Measurements from ENCODE around the gene SSTR5.

Gene SSTR5

GRCh38 chr16:1043881-1044451 lies 28.6 kb upstream of the SSTR5 start:
- Histone ChIP-seq H3K9me3 (ENCODE audit: control insufficient read depth, low read length) (no peaks in the 10 kb centered on the region), H3K27ac (no peak overlapping the region), H2AFZ (no peak overlapping the region), H3K4me3 (ENCODE audit: low read depth, low read length) (no peak overlapping the region), H3K9ac (no peak overlapping the region), H3K36me3 (ENCODE audit: control insufficient read depth, insufficient read depth, low read length) (no peaks in the 10 kb centered on the region), H3K4me2 (ENCODE audit: low read length) (no peak overlapping the region), H3K4me1 (no peaks in the 10 kb centered on the region), H3K79me2 (no peaks in the 10 kb centered on the region), H3K27me3 (ENCODE audit: control insufficient read depth, insufficient read depth, low read length) (no peaks in the 10 kb centered on the region)
- no peak for TF ChIP-seq CTCF (IDR thresholded peaks at IDR 0.05)

GRCh38 chr16:1044460-1045309 lies 27.9 kb upstream of the SSTR5 start:
- Histone ChIP-seq H3K9ac (no peak overlapping the region), H3K9me3 (ENCODE audit: control insufficient read depth, low read length) (no peaks in the 10 kb centered on the region), H2AFZ (no peak overlapping the region), H3K4me3 (ENCODE audit: low read depth, low read length) (no peak overlapping the region), H3K4me1 (no peaks in the 10 kb centered on the region), H3K79me2 (no peaks in the 10 kb centered on the region), H3K27me3 (ENCODE audit: control insufficient read depth, insufficient read depth, low read length) (no peaks in the 10 kb centered on the region), H3K27ac (no peak overlapping the region), H3K4me2 (ENCODE audit: low read length) (no peak overlapping the region), H3K36me3 (ENCODE audit: control insufficient read depth, insufficient read depth, low read length) (no peaks in the 10 kb centered on the region)
- TF ChIP-seq CTCF (IDR thresholded peaks at IDR 0.05), result no peak

- no peak overlapping the region for H3K4me2 ChIP-seq (ENCODE audit: low read length)
- no peak overlapping the region for H3K9ac ChIP-seq
- no peak for TF ChIP-seq CTCF (IDR thresholded peaks at IDR 0.05)
- no peak overlapping the region for H2AFZ ChIP-seq
- H3K9me3 ChIP-seq (ENCODE audit: control insufficient read depth, low read length), result no peaks in the 10 kb centered on the region
- no peak overlapping the region for H3K27ac ChIP-seq
- no peaks in the 10 kb centered on the region for H3K79me2 ChIP-seq
- no peaks in the 10 kb centered on the region for H3K36me3 ChIP-seq (ENCODE audit: control insufficient read depth, insufficient read depth, low read length)
- no peaks in the 10 kb centered on the region for H3K4me1 ChIP-seq
- no peaks in the 10 kb centered on the region for H3K27me3 ChIP-seq (ENCODE audit: control insufficient read depth, insufficient read depth, low read length)
- no peak overlapping the region for H3K4me3 ChIP-seq (ENCODE audit: low read depth, low read length)
These were observed 27.1 kb upstream of the SSTR5 start for GRCh38 chr16:1045310-1045992.

GRCh38 chr16:1045993-1046911 lies 26.3 kb upstream of the SSTR5 start:
- Histone ChIP-seq H3K27ac (no peak overlapping the region), H2AFZ (no peak overlapping the region), H3K79me2 (no peaks in the 10 kb centered on the region), H3K9me3 (ENCODE audit: control insufficient read depth, low read length) (no peaks in the 10 kb centered on the region), H3K4me1 (no peaks in the 10 kb centered on the region), H3K4me2 (ENCODE audit: low read length) (no peak overlapping the region), H3K36me3 (ENCODE audit: control insufficient read depth, insufficient read depth, low read length) (no peaks in the 10 kb centered on the region), H3K9ac (no peak overlapping the region), H3K27me3 (ENCODE audit: control insufficient read depth, insufficient read depth, low read length) (no peaks in the 10 kb centered on the region), H3K4me3 (ENCODE audit: low read depth, low read length) (no peak overlapping the region)
- no peak for TF ChIP-seq CTCF (IDR thresholded peaks at IDR 0.05)

Measured in parathyroid adenoma (tissue), 2 donors.